ENCODE data around the gene ZNF281.
A peak's percentile ranks its signal among the peaks of the same experiment; 100 is the strongest.

Gene ZNF281, protein sequence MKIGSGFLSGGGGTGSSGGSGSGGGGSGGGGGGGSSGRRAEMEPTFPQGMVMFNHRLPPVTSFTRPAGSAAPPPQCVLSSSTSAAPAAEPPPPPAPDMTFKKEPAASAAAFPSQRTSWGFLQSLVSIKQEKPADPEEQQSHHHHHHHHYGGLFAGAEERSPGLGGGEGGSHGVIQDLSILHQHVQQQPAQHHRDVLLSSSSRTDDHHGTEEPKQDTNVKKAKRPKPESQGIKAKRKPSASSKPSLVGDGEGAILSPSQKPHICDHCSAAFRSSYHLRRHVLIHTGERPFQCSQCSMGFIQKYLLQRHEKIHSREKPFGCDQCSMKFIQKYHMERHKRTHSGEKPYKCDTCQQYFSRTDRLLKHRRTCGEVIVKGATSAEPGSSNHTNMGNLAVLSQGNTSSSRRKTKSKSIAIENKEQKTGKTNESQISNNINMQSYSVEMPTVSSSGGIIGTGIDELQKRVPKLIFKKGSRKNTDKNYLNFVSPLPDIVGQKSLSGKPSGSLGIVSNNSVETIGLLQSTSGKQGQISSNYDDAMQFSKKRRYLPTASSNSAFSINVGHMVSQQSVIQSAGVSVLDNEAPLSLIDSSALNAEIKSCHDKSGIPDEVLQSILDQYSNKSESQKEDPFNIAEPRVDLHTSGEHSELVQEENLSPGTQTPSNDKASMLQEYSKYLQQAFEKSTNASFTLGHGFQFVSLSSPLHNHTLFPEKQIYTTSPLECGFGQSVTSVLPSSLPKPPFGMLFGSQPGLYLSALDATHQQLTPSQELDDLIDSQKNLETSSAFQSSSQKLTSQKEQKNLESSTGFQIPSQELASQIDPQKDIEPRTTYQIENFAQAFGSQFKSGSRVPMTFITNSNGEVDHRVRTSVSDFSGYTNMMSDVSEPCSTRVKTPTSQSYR

DNA sequence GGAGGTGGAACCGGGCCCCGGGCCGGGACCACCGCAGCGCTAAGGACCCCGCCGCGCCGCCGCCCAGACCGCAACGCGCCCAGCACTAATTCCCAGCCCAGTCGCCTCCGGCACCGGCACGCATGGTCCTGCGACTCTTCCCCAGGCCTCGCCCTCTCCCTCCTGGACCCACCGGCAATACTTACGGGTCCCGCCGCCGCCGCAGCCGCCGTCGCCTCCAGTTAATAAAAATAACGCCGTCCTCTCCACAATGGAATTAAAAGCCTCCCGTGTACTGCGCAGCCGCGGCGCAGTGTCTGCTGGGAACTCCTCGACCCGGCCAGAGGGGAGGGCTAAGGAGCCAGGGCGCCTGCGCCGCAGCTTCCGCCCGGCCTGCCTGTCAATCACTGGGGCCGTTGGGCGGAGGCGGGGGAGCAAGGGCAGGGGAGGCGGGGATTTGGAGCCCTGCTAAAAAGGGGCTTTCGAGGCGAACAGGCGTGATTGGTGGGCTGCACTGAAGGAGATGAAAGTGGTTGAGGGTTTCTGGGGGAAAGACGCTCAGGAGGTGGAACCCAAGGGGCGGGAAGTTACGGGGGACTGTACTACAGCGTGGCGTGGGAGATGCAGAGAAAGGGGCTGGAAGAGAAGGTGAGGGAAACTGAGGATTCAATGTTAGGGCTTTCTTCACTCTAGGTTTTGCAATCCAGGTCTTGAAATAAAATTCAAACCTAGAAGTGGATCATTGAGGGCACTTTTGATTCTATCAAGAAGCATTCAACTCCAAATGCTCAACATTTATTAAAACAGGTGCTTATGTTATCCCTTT lies at the start of gene ZNF281:
TSS of gene ZNF281 (minus strand) at position 276 of the 805 bp plus-strand sequence. CDS start 331 bp downstream, outside the sequence.
- TF ChIP-seq, protein P1, sequence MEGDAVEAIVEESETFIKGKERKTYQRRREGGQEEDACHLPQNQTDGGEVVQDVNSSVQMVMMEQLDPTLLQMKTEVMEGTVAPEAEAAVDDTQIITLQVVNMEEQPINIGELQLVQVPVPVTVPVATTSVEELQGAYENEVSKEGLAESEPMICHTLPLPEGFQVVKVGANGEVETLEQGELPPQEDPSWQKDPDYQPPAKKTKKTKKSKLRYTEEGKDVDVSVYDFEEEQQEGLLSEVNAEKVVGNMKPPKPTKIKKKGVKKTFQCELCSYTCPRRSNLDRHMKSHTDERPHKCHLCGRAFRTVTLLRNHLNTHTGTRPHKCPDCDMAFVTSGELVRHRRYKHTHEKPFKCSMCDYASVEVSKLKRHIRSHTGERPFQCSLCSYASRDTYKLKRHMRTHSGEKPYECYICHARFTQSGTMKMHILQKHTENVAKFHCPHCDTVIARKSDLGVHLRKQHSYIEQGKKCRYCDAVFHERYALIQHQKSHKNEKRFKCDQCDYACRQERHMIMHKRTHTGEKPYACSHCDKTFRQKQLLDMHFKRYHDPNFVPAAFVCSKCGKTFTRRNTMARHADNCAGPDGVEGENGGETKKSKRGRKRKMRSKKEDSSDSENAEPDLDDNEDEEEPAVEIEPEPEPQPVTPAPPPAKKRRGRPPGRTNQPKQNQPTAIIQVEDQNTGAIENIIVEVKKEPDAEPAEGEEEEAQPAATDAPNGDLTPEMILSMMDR (IDR thresholded peaks at IDR 0.05; ENCODE audit: insufficient read depth, low read depth, low read length, missing control alignments): no peak
- H3K4me3 ChIP-seq (ENCODE audit: low read depth, low read length): peak within 1 kb of the TSS; percentile 86
- peak; percentile 96 for DNase-seq (ENCODE audit: low read depth)

DNA sequence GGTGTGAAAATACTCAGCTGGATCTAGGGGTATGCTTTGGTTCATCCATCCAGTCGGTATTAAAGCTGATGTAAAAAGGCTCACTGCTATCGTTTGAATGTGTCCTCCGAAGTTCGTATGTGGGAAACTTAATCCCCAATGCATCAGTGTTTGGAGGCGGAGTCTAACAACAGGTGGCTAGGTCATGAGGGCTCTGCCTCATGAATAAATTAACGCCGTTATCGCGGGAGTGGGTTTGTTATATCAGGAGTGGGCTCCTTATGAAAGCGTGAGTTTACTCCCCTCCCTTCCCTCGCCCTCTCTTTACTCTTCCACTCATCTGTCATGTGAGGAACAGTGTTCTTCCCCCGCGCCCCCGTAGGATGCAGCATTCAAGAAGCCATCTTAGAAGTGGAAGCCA lies 48.9 kb upstream of the ZNF281 start:
- TF ChIP-seq, protein P1 (IDR thresholded peaks at IDR 0.05; ENCODE audit: insufficient read depth, low read depth, low read length, missing control alignments): no peak
- no peak overlapping the region for H3K4me3 ChIP-seq (ENCODE audit: low read depth, low read length)
- DNase-seq (ENCODE audit: low read depth): no peak

DNA sequence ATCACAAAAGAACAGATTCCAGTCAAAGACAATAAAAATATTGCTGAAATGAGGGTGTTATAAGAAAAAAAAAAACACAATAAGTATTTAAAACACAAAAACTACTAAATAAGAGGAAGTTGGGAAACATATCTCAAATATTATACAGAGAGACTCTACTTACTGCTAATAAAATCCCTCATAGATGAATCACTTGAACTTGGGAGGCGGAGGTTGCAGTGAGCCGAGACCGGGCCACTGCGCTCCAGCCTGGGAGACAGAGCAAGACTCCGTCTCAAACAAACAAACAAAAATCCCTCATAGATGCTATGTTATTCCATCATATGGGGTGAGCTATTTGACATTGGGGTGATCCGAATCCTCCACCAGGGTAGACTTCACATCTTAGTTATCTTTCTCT lies 48.0 kb upstream of the ZNF281 start:
- TF ChIP-seq, protein P1 (IDR thresholded peaks at IDR 0.05; ENCODE audit: insufficient read depth, low read depth, low read length, missing control alignments): no peak
- DNase-seq (ENCODE audit: low read depth): no peak
- H3K4me3 ChIP-seq (ENCODE audit: low read depth, low read length): no peak overlapping the region

DNA sequence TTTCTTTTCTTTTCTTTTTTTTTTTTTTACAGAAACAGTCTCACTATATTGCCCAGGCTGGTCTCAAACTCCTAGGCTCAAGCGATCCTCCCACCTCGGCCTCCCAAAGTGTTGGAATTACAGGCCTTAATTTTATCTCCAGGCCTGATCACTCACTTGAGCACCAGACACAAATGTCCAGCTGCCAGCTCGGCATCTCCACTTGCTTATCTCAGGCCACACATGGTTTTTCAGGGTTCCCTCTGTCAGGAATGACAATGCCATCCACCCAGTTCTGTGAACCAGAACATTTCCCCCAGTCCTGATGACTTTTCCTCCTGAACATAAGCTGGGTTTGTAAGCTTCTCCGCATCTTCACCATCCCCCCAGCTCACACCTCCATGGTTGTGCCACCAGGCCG lies 44.6 kb upstream of the ZNF281 start:
- DNase-seq (ENCODE audit: low read depth): no peak
- TF ChIP-seq, protein P1 (IDR thresholded peaks at IDR 0.05; ENCODE audit: insufficient read depth, low read depth, low read length, missing control alignments): no peak

DNA sequence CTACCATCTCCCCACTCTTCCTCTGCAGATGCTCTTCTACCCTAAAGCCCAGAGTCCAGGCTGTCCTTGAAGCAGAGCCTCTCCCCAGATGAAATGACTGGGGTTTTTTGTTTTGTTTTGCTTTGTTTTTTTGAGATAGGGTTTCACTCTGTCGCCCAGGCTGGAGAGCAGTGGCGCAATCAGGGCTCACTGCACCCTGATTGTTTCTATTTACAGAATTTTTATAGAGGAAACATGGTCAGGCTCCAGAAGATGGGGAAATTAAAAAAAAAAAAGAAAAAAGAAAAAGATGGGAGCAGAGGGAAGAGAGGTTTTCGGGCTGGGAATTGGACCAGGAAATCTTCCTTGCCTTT lies 43.7 kb upstream of the ZNF281 start:
- H3K4me3 ChIP-seq (ENCODE audit: low read depth, low read length): no peak overlapping the region
- DNase-seq (ENCODE audit: low read depth): peak; percentile 35
- TF ChIP-seq, protein P1 (IDR thresholded peaks at IDR 0.05; ENCODE audit: insufficient read depth, low read depth, low read length, missing control alignments): no peak

More for the DNA sequence above, 44.6 kb upstream of the ZNF281 start:
- H3K4me3 ChIP-seq (ENCODE audit: low read depth, low read length): no peak overlapping the region

DNA sequence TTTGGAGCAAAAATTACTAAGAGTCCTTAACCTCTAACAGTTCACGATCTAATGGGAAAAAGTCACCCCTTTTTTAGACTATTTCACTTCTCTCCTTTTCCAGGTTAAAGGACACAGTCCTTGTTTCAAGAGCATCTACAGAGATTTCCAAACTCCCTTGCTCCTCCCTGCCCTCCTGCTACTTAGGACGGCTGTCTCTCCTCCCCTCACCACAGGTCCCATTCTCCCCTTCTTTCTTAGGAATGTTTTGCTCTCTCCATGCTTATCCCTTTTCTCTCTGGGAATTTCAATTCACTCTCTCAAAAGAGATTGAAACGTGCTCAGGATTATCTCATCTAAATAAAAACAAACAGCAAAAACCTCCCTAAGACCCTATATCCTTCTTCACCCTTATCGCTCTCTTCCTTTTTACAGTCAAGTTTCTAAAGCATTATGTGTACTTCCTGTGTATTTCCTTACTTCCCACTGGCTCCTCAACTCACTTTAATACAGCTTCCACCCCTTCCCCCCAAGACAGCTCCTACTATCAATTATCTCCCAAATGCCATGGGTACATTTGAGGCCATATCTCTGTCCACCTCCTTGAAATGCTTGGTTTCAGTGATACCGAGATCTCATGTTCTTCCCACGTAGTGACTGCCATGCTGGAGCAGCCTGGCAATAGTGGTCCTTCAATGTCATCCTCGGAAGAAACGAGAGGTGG lies 43.2 kb upstream of the ZNF281 start:
- TF ChIP-seq, protein P1 (IDR thresholded peaks at IDR 0.05; ENCODE audit: insufficient read depth, low read depth, low read length, missing control alignments): no peak
- no peak for DNase-seq (ENCODE audit: low read depth)
- H3K4me3 ChIP-seq (ENCODE audit: low read depth, low read length): no peak overlapping the region

Measured in GM12865 (cell line).